DMS53 (cell line): ENCODE results near the gene MED10.

Experiments
- DNase-seq: peaks from one replicate; lab custom pipeline; 2025; lab: John Stamatoyannopoulos, UW

Gene MED10

DNA sequence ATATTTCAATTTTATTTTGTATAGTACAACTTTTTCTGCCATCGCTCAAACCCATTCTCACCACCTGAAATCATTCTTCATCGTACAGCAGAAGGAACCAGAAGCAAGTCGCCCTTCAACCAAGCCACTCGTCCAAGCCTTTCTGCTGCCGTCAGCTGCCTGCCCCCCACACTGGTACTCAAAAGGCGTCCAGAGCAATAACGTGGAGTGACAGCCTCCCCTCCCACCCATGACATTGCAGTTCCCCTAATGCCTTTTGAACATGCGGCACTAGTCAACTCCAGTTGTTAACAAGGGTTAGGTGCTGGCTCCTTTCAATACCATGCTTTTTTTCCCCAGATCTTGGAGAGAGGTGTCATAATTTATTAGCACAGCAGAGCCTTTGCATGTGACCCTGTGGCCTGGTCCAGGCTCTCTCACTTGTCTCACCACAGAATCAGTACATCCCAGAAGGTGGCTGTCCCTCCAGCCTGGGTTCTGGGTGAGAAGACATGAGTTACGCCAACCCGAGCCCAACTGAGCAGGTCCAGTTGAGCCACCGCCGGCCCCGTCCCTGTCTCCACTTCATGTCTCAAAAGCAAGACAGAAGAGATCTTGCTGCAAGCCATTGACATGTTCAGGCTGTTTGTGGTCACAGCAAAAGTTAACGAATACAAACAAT lies 20.4 kb upstream of the MED10 start:
- DNase-seq: no peak

DNA sequence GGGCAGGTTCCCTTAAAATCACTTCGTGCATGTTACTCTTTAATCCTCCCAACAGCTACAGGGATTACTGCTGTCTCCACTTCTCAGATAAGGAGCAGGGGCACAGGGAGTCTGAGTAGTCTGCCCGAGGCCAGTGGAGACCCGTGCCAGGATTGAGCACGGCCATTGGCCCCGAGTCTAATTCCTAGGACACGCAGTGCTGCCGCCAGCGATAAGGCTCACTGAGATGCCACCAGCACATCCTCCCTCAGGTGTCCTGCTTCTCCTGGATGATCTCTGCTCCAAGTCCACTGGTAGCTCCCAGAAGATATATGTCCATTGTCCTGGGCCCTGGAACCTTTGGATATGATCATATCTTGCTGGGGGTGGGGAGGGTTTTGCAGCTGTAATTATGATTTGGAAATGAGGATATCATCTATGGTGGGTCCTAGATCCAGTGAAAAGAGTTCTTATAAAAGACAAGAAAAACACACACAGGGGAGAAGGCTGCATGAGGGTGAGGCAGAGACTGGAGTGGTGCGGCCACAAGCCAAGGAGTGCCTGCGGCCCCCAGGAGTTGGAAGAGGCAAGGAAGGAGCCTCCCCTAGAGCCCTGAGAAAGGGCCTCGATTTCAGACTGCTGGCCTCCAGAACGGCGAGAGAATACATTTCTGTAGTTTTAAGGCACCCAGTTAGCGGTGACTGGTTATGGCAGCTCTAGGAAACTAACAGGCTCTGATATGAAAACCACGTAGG lies 19.4 kb upstream of the MED10 start:
- DNase-seq: no peak

DNA sequence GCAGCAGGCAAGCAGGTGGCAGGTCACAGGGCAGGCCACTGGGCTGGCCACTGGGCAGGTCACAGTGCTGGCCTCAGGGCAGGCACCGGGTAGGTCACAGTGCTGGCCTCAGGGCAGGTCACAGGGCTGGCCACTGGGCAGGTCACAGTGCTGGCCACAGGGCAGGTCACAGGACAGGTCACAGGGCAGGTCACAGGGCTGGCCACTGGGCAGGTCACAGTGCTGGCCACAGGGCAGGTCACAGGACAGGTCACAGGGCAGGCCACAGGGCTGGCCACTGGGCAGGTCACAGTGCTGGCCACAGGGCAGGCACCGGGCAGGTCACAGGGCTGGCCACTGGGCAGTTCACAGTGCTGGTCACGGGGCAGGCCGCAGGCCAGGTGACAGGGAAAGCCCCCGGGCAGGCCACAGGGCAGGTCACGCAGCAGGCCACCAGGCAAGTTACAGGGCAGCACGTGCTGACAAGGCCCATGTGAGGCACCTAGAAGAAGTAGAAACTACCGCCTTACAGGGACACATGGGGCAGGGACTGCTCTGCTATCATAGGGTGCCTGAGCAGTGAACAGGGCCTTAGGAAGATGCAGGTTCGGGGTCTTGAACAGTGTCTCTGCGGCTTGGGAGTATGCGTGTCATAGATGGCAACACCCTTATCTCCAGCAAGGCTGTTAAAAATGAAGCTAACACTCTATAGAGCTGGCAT lies 18.6 kb upstream of the MED10 start:
- DNase-seq: no peak

DNA sequence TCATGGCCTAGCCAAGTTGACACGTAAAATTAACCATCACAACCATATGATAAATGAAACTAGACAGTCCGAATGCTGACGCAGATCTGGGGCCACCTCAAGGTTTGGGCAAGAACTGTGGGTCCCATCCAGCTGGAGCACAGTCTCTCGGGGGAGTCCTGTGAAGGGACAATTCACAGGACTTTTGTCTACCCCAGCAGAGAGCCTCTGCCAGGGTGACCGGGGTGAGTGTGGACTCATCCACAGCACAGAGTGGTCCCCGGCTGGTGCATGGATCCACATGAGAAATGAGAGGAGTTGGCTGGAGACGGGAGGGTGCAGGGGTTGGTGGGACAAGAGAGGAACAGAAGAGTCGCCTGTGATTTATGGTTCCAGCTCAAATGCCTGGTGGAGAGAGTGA lies 17.7 kb upstream of the MED10 start:
- no peak for DNase-seq

DNA sequence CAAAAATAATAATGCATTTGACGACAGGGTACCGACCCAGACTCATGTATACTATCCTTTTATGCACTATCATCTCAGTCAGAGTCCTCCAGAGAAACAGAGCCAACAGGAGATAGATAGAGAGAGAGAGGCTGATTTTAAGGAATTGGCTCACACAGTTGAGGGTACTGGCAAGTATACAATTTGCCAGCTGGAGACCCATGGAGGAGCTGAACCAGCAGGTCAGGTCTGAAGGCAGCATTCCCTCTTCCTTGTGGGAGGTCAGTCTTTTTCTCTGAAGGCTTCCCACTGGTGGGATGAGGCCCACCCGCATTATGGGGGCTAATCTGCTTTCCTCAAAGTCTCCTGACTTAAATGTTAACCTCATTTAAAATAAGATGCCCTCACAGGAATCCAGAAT lies 17.3 kb upstream of the MED10 start:
- no peak for DNase-seq

DNA sequence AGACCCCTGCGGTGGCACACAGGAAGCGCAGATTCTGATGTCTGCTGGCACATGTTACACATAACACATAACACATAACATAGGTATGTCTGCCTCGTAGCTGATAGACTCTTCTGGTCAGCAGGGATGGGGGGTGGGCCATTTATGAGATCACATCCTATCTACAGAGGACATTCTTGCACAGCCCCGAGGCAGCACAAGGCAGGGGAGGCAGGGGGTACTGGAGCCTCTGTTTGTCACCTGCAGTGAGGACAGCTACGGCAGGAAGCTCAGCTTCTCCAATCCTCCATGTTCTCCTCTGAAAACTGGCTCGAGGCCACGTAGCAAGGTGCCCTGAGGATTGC lies 16.7 kb upstream of the MED10 start:
- no peak for DNase-seq

DNA sequence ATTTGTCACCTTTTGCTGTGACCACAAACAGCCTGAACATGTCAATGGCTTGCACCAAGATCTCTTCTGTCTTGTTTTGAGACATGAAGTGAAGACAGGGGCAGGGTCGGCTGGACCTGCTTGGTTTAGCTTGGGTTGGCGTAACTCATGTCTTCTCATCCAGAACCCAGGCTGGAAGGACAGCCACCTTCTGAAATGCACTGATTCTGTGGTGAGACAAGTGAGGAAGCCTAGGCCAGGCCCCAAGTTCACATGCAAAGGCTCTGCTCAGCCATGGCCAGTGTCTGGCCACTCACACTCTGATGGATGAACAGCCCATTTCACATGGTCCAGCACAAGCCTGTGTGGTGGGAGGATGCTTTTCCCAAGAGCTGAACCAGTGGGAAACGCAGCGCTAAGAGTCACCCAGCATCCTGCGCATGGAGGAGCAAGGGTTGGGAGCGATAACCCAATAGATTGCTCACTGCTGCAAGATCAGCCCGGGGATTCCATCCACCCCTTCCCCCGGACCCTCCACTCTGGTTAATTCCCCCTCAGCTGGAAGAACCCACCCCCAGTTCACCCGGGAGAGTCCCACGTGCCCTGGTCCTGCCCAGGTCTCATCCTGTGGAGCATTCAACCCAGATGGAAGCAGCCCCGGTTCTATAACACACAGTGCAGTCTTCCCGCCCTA lies 16.2 kb upstream of the MED10 start:
- DNase-seq: no peak

DNA sequence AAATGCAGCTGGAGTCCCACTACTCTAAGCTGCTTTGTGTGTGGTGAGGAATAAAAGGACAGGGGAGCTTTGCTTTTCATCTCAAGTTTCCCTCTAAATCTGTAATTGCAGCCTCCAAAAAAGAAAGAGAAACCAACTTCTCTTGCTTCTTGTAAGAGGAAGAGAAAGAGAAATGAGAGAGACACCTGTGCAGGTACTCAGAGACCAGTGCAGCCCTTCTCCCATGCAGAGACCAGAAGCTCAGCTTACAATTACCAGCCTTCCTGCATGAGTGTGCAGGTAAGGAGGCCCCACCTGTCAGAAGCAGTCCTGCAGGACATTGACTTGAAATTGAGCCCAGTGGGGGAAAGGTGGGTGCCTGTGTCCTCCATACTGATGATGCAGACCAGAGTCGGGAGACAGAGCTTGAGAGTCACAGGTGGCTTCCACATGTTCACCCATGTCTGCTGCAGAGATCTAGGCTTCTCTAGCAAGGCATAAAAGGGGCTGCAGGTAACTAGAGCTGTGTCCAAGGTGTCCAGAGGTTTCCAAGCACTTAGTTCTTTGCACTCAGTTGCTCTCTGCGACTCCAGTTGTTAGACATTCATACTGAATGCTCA lies 15.3 kb upstream of the MED10 start:
- DNase-seq: no peak

DNA sequence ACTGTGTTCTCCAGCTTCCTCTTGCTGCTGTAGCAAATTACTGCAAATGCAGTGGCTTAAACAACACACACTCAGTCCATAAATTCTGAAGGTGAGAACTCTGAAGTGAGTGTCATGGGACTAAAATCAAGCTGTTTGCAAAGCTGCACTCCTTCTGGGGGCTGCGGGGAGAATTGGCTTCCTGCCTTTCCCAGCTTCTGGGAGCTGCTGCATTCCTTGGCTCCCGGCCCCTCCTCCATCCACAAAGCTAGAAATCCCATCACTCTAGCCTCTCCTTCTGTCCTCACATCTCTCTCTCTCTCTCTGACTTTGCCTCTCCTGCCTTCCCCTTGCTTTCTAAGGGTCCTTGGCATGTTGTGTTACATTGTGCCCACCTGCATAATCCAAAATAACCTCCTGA lies 14.2 kb upstream of the MED10 start:
- no peak for DNase-seq

DNA sequence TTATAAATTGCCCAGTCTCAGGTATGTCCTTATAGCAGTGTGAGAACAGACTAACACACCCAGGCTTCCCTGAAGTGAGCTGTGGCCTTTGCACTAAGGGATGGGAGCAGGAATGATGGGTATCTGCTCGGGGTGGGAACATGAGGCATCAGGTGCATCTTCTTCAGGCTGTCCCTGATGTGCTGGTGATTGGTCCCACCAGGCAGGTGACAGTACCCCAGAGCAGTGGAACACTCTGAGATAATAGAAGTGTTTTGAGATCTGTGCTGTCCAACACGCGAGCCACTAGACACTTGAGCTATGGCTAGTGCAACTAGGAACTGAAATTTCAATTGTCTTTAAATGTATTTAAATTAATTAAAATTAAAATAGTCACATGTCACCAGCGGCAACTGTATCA lies 12.8 kb upstream of the MED10 start:
- DNase-seq: no peak

DNA sequence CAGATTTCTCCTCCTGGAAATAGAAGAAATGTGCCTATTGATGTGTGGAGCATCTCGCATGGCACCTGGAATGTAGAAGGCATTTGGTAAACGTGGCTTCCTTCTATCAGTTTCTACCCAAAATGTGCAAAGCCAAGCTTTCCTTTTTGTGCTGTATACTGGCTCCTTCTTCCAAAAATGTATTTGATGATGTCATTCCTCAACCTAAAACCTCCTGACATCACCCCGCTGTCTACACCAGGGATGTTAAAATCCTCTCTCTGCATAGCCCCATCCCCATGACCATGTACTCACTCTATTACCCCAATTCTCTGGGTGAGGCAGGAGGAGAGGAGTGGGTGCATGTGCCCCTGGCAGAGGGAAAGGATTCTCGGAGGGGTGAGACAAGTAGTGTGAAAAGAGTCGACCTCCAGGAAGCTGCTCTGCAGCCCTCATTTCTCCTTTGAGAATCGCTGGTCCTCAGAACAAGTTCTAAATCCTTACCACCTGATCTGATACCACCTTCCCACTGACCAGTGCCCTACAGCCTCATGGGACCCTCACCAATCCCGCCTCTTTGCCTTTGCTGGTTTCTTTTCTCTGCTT lies 11.7 kb upstream of the MED10 start:
- no peak for DNase-seq

DNA sequence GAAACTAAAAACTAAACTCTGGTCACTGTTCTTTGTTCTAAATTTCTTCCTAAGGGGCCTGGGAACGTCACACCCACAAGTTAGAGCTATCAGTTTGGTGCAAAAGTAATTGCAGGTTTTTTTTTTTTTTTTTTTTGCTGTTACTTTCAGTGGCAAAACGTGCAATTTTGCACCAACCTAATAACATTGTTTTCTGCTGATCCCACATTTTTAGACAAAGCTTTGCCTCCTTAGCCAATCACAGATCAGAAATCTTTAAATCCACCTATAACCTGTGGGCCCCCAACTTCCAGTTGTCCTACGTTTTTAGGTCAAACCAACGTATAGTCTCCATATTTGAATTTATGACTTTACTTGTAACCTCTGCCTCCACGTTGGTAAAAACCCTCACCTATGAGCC lies 11.1 kb upstream of the MED10 start:
- no peak for DNase-seq

DNA sequence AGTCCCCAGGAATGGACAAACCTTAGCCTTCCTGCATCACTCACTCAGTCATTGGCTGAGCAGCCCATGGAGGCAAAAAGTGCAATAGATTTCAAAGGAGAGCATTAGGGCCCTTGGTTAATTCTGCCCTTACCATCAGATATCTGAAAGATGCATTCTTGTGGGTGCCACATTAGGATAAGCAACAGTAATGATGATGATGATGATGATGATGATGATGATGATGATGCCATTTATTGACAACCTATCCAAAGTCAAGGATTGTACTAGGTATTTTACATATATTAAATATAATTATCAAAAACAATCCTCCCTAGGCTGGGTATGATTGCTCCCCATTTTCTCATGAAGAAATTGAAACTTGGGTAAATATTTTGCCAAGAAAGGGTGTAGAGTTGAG lies 9.6 kb upstream of the MED10 start:
- DNase-seq: no peak

DNA sequence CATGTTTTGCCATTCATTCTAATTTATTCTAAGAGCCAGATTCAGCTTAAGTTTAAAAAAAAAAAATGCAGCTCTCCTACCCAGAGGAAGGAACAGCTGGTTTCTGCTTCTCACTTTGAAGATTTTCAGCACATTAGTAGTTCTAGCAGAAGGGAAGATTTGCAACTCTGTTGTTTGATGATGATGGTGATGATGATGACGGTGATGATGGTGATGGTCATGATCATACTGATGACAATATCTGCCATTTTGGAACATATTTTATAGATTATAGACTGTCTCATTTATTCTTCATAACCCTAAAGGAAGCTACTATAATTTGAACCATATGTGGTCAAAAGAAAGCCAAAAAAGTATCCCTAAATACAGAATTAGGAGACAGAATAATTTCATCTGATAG lies 7.9 kb upstream of the MED10 start:
- DNase-seq: no peak

DNA sequence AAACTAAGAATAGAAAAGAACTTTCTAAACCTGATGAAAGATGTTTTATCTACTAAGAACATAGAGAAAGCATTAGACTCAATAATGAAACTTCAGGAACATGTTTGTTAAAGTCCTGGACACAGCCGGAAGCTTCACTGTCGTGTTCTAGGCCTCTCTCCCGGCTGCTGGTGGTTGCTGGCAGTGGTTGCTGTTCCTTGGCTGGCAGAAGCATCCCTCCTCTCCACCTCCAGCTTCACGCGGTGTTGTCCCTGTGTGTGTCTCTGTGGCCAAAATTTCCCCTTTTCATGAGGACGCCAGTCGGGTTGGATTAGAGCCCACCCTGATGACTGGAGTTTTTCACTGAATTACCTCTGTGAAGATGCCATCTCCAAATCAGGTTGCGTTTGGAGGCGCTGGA lies 6.5 kb upstream of the MED10 start:
- DNase-seq: no peak

DNA sequence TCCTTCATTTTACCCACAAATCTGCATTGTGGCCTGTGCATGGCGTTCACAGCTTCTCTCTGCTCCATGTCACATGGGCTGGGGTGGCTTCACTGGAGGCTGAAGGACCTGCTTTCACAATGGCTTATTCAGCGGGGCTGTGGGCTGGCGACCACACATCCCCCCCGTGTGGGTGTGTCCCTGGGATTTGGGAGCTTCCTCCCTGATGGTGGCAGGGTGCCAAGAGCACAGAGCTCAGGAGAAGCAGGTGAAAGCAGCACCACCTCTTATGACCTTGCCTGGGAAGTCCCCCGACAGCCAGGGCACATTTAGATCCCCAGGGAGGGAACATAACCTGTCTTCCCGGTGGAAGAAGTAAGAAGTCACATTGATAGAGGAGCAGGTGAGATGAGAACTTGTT lies 5.0 kb upstream of the MED10 start:
- no peak for DNase-seq

DNA sequence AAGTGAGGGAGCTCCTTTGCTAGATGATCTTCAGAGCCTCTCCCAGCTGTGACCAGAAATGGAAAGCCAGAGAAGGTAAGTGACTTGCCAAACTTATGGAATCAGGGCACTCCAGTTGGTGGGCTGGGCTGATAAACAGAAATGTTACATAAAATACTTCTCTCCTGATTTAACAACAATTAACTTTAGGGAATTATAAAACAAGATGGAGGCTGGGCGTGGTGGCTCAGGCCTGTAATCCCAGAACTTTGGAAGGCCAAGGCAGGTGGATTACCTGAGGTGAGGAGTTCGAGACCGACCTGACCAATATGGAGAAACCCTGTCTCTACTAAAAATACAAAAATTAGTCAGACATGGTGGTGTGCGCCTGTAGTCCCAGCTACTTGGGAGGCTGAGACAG lies 899 bp upstream of the MED10 start:
- no peak for DNase-seq

DNA sequence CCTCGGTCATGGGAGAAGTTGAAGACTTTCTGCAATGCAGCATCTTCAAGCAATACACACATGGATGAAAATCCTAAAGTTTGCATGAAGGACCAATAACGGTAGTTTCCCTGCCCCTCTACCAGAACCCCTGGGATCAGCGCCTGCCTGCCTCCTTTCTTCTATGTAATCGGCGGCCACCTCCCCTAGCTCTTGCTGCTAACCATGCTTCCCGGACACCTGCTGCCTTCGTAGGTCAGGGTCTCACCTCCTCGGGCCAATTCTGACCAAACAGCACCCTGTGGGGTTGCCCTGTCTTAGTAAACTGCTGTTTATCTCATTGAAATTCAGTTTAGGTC lies 388 bp upstream of the MED10 start:
- DNase-seq: no peak

DNA sequence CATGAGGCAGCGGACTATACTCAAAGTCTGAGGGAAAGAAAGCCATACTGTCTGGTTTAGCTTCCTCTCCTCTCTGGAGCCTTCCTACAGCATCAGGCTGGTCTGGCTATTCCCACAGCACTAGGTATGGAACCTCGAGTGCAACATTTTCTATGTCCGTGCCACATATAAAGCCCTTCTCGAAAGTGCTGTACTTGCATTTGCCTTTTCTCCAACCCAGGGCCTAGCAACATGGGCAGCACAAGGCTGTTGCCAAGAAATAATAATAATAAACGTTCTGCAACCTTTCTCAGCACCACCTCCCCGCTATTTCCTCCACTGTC lies 804 bp downstream of the MED10 start:
- no peak for DNase-seq

DNA sequence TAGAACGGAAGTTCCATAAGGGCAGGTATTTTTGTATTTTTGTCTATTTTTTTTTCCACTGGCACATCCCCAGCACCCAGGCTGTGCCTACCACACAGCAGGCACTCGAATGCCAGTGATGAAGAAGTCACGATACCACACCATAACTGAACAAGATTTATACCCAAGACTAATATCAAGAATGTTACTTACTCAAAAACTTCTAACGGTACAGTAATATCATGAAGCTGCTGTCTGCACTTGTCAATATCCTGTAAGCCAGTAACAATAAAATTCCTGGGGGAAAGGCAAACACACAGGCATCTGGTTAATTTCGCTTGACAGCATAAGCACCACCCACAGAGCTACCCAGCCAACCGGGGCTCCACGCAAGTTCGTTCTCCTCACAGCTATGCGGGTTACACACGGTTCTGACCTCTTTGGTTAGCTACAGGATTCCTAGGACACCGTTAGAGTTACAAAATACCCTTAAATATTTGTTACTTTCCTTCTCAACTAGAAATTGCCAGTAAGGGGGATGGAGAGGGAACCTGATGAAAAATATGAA lies 1.3 kb downstream of the MED10 start:
- DNase-seq: no peak

DNA sequence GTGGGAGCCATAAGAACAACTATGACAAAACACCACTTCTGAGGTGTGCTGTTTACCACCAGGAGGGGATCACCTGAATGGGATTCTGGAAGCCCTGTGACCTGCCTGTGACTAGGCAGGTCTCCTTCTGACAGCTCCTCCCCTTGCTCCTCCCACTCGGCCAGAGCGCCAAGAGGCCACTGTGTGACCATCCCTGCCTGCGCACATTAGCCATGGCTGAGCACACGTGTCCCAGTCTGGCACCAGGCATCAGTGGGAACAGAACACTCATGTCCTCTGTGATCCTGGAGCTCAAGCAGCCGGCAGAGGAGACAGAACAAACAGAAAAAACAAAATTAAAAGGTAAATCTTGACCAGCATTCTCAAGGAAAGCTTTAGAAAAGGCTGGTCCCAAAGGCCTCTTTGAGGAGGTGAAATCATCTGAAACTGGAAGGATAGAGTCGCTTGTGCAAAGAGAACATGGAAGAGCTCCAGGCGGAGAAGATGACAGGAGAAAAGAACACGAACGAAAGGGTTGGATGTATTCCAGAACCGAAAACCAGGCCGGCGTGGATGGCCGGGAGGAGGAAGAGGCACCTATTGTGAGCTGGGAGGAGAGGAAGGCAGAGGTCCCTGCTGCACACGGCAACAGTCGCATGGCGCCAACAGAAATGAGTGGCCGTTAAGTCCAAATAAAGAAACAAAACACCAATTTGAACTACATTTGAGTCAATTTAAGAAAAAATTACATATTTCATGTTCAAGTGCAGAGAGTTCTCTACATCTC lies 5.1 kb downstream of the MED10 start:
- no peak for DNase-seq
